HG03045 (cell line): Measurements from ENCODE around the gene LAMP5.

Source experiments
- ATAC-seq: cut with Tn5 transposase; IDR thresholded peaks from one replicate; pipeline ENCODE4 v1.9.1; 2021; ENCODE audit warnings: mild to moderate bottlenecking, moderate library complexity; ENCODE audit not compliant: unreplicated experiment

Gene LAMP5

GRCh38 chr20:9514461-9515213 lies at the start of gene LAMP5:
Gene LAMP5 (plus strand): TSS chr20:9514590. CDS start chr20:9514853, 263 bp downstream.
- ATAC-seq: no peak

GRCh38 chr20:9467995-9468394 lies 46.4 kb upstream of the LAMP5 start:
- no peak for ATAC-seq

GRCh38 chr20:9474835-9475415 lies 39.5 kb upstream of the LAMP5 start:
- ATAC-seq: no peak

GRCh38 chr20:9475456-9475855 lies 38.9 kb upstream of the LAMP5 start:
- ATAC-seq: no peak

- ATAC-seq: no peak
Measured at GRCh38 chr20:9476174-9476573, 38.2 kb upstream of the LAMP5 start.

- no peak for ATAC-seq
Measured at GRCh38 chr20:9476637-9477036, 37.8 kb upstream of the LAMP5 start.

- no peak for ATAC-seq
Measured at GRCh38 chr20:9478771-9479170, 35.6 kb upstream of the LAMP5 start.

- ATAC-seq: no peak
Measured at GRCh38 chr20:9480066-9480465, 34.3 kb upstream of the LAMP5 start.

- ATAC-seq: no peak
Measured at GRCh38 chr20:9482180-9482579, 32.2 kb upstream of the LAMP5 start.

- no peak for ATAC-seq
Measured at GRCh38 chr20:9483131-9483530, 31.3 kb upstream of the LAMP5 start.

- ATAC-seq: no peak
Measured at GRCh38 chr20:9485614-9486340, 28.6 kb upstream of the LAMP5 start.

GRCh38 chr20:9487231-9487630 lies 27.2 kb upstream of the LAMP5 start:
- ATAC-seq: no peak

- ATAC-seq: no peak
Measured at GRCh38 chr20:9488063-9488462, 26.3 kb upstream of the LAMP5 start.

GRCh38 chr20:9490161-9490560 lies 24.2 kb upstream of the LAMP5 start:
- no peak for ATAC-seq

GRCh38 chr20:9490631-9491030 lies 23.8 kb upstream of the LAMP5 start:
- ATAC-seq: no peak

- ATAC-seq: no peak
Measured at GRCh38 chr20:9491324-9491723, 23.1 kb upstream of the LAMP5 start.

- ATAC-seq: no peak
Measured at GRCh38 chr20:9492067-9492466, 22.3 kb upstream of the LAMP5 start.

GRCh38 chr20:9493803-9494202 lies 20.6 kb upstream of the LAMP5 start:
- ATAC-seq: no peak

- ATAC-seq: no peak
Measured at GRCh38 chr20:9495701-9496100, 18.7 kb upstream of the LAMP5 start.

GRCh38 chr20:9496155-9496554 lies 18.2 kb upstream of the LAMP5 start:
- ATAC-seq: no peak

- ATAC-seq: no peak
Measured at GRCh38 chr20:9498322-9498721, 16.1 kb upstream of the LAMP5 start.
